HuH-7.5 (cell line): ENCODE results near the gene CHPF.
A peak's percentile ranks its signal among the peaks of the same experiment; 100 is the strongest.

ENCODE experiments used
- DNase-seq: peaks from one replicate; pipeline ENCODE4 v3.0.0; 2011; ENCODE audit warnings: low spot score

CHPF gene, protein sequence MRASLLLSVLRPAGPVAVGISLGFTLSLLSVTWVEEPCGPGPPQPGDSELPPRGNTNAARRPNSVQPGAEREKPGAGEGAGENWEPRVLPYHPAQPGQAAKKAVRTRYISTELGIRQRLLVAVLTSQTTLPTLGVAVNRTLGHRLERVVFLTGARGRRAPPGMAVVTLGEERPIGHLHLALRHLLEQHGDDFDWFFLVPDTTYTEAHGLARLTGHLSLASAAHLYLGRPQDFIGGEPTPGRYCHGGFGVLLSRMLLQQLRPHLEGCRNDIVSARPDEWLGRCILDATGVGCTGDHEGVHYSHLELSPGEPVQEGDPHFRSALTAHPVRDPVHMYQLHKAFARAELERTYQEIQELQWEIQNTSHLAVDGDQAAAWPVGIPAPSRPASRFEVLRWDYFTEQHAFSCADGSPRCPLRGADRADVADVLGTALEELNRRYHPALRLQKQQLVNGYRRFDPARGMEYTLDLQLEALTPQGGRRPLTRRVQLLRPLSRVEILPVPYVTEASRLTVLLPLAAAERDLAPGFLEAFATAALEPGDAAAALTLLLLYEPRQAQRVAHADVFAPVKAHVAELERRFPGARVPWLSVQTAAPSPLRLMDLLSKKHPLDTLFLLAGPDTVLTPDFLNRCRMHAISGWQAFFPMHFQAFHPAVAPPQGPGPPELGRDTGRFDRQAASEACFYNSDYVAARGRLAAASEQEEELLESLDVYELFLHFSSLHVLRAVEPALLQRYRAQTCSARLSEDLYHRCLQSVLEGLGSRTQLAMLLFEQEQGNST

DNA sequence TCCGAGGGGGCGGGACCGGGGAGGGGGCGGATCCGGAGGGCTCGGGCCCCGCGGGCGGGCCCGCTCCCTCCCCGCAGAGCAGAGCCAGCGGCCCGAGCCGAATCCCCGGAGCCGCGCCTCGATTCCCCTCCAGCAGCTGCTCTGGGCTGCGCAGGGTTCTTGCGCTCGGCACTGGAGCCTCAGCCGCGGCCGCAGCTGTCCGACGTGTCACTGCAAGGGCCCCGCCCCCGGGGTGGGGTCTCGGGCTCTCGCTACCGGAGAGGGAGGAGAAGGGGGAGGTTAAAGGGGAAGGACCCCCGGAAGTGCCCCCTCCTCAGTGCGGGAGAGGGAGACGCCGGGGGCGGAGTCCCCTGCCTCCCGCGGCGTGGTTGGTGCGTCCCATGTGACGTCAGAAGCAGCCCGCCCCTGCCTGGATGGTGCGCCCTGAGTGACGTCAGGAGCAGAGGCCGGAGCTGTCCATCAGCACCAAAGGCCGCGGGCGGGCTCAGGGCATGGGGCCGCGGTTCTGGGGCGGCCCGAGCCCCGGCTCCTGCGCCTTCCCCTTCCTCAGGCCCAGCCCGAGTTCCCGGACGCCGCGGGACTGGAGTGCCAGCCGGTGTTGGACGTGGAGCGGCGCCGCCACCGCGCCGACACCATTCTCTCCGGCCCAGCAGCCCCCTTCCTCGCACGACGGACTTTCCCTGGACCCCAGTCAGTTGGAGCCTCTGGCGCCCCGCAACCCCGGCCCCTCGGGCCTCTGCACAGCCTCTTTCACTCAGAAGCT lies at the start of gene CHPF, which contains the start of gene TMEM198:
Gene CHPF, minus strand, starts transcription at position 214 of the 763 bp plus-strand sequence. CDS start 271 bp downstream, outside the sequence.
Gene TMEM198, plus strand, starts transcription at position 433 of the 763 bp plus-strand sequence. CDS start 700 bp downstream, outside the sequence.
- DNase-seq, result peak; percentile 99

DNA sequence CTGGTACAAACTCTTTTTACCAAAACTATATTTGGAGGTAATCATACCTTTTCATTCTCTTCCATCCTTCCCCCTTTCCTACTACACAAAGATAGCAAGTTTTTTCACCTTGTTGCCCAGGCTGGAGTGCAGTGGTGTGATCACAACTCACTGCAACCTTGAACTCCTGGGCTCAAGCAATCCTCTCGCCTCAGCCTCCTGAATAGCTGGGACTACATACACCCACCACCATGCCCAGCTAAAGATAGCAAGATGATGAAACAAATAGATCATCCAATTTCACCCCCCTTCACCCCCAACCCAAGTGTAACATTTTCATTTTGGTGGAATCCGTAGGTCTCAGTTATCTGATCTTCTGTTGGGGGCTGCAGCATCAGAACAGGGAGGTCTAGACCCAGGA lies 49.5 kb upstream of the CHPF start:
- no peak for DNase-seq

DNA sequence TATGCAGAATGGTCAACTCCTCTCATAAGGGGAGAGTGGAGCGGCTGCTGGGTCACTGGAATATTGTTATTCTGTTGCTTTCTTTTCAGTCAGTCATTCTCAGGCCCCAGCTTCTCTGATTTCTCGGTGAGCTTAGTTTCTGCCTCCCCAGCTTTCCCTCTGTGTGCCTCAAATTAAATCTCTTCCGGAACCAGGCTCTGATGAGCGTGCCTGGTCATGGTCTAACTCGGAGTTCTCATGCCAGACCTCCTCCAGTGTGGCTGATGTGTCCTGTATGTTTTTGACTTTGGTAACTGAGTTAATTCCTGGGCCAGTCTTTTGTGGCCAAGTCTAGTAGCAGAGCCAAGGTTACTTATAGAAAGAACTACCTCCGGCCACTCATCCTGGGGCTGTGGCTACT lies 49.1 kb upstream of the CHPF start:
- DNase-seq, result no peak

DNA sequence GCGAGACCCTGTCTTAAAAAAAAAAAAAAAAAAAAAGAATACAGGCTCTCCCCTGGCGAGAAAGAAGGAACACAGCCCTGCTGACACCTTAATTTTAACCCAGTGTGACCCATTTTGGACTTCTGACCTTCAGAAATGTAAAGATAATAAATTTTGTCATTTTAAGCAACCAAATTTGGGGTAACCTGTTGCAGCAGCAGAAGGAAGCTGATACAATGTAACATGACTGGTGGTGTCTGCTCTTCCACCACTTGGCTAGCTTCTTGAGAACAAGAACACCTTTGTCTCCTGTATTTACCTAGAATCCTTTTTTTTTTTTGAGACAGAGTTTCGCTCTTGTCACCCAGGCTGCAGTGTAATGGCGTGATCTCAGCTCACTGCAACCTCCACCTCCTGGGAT lies 47.5 kb upstream of the CHPF start:
- DNase-seq, result no peak

DNA sequence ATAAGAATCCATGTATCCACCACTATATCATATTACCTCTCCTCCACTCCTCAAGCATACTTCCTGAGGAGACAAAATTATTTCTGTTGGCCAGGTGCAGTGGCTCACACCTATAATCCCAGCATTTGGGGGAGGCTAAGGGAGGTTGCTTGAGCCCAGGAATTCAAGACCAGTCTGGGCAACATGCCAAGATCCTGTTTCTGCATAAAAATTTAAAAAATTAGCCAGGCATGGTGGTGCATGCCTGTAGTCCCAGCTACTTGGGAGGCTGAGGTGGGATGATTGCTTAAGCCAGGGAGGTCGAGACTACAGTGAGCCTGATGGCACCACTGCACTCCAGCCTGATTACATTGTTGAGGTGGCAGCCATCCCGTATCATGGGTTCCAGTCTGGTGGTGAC lies 37.7 kb upstream of the CHPF start:
- no peak for DNase-seq

DNA sequence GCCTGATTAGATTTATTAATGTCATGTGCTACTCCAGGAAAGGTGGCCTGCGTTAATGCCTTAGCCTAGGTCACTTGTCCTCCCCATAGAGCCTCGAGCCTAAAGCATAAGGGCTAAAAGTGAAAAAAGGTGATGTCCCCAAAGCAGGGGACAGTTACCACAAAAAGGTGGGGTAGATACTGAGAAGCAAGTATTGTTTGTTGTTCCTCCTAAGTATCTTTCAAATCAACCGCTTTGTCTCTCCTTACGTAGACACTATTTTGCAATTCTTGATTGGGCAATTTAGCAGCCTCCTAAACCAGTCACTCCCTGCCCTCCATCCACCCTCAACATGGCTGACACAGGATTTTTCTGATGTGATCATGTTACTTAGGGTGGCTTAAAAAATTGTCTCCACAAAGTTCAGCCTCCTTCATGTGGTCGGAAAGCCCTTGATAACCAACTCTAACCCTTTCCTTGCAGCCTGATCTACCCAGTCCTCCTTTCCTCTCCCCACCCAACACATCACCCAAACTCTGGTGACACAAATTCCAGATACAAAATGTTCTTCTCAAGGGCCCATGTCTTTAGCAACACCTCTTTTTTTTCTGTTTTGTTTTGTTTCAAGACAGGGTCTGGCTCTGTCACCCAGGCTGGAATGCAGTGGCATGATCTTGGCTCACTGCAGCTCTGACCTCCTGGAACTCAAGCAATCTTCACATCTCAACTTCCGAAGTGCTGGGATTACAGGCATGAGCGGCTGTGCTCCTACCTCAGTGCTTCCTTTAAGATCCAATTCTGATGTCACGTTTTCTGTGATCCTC lies 35.4 kb upstream of the CHPF start:
- no peak for DNase-seq

DNA sequence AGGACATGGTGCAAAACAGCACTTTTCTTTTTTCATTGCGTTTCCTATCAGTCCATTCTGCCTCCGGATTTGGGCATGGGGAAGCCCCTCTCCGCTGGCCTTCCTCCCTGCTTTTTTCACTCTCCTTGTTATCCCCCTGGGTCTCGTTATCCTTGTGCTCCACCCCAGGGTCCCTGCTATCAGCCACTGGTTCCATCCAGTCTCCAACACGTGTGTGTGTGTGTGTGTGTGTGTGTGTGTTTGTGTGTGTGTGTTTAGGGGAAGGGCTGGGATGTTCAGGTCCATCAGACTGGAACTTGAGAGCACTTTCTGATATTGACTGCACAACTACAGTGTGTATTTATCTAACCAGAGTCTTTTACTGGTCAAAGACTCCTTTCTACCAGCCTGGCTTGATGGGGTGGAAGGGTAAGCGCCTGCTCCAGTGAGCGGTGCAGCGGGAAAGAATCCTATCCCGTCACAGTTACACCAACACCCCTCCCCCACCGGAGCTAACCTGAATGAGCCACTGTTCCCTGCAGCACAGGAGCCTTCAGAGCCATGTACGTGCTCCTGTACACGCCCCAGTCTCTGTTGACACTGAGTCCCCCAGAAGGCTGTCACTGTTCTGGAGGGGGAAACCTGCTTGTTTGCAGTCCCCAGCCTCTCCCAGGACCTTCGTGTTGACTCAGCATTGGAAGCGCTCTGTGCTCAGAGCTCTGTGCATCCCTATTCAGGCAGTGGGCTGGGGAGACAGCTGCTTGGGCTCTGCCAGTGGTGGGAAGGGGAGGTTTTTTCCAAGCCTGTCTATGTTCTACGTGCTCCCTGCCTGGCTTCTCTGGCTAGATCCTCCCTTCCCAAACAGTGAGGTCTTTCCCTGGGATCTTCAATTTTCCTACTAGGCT lies 33.1 kb upstream of the CHPF start:
- DNase-seq, result peak; percentile 76

DNA sequence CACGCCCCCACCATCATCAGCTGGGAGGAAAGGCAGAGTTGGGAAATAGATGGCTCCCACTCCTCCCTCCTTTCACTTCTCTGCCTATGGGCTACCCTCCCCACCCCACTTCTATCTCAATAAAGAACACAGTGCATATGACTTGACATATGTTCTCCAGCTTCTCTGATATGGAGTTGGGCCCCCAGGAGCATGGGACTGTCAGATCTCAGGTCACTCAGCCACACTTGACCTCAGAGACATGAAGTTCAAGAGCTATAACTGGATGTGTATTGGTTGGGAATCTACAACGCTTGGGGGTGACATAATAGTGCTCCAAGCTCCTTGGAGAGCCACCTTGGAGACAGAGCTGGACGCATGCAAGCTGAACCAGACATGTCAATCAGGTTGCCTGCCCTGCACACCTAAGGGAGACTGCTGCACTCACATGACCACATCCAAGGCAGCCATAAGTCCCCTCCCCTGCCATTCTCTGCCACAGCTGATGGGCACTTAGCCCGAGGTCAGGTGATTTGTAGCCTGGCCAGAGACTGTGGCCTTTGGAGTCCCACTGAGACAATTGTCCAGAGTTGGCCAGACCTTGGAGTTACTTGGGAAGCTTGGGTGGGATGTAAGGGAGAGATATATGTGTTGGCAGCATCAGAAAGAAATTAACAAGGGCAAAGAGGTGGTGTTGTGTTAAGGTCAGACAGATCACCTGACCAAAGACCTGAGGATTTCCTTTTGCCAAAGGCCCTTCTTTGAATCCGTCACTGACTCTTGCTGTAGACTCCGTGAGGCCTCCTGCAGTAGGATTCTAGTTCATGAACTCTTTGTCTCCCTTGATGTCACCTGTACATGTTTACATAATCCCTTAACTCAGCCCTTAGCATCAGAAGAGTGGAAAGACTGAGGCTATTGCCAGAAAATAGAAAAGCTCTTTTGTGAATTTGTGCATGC lies 32.2 kb upstream of the CHPF start:
- DNase-seq, result no peak

DNA sequence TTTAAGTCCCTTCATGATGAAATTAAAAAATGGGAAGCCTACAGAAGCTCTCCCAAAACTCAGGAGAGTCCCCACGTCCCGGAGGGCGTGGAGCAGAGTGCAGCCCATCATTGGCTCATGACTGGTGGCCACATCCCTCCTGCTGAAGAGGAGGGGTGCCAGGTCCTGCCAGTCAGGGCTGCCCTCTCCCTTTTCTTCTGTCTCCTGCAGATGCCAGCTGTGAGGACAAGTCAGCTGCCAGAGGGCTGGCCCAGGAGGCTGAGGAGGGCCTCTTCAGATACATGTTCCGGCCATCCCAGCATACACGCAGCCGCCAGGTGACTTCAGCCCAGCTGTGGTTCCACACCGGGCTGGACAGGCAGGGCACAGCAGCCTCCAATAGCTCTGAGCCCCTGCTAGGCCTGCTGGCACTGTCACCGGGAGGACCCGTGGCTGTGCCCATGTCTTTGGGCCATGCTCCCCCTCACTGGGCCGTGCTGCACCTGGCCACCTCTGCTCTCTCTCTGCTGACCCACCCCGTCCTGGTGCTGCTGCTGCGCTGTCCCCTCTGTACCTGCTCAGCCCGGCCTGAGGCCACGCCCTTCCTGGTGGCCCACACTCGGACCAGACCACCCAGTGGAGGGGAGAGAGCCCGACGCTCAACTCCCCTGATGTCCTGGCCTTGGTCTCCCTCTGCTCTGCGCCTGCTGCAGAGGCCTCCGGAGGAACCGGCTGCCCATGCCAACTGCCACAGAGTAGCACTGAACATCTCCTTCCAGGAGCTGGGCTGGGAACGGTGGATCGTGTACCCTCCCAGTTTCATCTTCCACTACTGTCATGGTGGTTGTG lies 31.1 kb upstream of the CHPF start:
- no peak for DNase-seq

DNA sequence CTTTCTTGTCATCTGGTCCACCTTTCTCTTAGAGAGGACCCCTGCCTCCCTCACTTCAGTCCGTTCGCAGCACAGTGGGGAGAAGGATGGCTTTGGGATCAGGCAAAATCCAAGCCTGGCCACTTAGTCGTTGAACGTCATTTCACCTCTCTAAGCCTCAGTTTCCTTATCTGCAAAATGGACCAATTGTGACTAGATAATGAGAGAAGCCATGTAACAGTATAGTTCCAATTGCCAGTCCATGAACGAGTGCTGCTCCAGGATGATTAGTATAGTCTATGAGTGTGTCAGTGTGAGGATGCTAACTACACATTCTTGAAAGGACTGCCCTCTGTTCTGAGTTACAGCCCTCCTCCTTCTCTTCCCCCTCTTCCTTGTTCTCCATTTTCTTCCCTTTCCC lies 29.6 kb upstream of the CHPF start:
- DNase-seq, result no peak

DNA sequence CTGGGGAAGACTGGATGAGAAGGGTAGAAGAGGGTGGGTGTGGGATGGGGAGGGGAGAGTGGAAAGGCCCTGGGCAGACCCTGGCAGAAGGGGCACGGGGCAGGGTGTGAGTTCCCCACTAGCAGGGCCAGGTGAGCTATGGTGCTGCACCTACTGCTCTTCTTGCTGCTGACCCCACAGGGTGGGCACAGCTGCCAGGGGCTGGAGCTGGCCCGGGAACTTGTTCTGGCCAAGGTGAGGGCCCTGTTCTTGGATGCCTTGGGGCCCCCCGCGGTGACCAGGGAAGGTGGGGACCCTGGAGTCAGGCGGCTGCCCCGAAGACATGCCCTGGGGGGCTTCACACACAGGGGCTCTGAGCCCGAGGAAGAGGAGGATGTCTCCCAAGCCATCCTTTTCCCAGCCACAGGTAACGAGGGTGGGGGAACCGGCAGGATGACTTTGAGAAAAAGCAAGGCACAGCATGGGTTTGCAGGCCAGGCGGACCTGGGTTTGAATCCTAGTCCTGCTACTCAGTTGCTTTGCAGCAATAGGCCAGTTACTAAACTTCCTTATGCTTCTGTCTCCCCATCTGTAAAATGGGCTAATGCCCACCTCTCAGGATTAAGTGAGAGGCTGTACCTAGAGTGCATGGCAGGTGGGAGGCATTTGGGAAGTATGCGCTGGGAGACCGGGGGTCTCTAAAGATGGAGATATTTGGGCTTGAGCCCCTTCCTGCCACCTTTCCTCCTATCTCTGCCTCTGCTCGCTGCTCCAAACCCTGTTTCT lies 28.8 kb upstream of the CHPF start, which contains the start of gene INHA:
Gene INHA, plus strand, starts transcription at position 74 of the 765 bp plus-strand sequence. Its CDS starts 65 bp downstream, at position 139.
- DNase-seq, result no peak

DNA sequence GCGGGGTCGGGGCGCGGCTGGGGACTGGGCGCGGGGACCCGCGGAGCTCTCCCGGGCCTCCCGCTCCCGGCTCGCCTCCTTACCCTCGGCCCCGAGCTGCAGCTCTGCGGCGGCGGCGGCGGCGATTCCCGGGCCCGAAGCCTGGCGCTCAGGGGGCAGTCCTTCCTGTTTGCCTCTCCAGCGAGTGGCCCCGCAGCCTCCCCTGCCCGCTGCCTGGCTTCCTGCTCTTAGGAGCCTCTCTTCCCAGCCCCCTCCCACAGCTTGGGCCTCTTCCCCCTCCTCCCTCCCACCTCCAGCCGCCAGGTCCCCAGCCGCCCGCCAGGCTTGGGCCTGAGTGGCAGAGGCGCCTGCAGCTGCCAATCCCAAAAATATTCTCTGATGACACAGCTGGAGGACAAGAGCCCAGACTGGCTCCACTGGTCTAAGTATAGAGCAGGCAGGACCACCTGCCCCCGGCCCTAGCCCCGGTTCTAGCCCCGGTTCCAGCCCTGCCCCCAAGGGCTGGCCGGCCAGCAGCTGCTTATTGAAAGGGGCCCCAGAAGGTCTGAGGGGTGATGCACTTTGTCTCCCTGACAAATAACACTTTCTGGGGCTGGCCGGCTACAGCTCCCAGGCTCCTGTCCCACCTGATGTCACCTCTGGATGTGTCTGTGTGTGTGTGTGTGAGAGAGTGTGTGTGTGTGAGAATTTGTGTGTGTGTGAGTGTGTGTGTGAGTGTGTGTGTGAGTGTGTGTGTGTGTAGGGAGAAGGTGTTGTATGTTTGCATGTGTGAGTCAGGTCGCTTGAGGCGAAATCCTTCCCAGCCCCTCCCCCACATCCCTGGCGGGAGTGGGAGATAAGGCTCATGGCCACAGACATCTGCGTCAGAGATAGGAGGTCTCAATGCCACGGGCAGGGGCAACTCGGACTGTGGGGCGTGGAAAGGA lies 28.0 kb upstream of the CHPF start, which contains the start of gene OBSL1:
Gene OBSL1, minus strand, starts transcription at position 229 of the 926 bp plus-strand sequence. CDS start 307 bp downstream, outside the sequence.
- DNase-seq, result peak; percentile 89

DNA sequence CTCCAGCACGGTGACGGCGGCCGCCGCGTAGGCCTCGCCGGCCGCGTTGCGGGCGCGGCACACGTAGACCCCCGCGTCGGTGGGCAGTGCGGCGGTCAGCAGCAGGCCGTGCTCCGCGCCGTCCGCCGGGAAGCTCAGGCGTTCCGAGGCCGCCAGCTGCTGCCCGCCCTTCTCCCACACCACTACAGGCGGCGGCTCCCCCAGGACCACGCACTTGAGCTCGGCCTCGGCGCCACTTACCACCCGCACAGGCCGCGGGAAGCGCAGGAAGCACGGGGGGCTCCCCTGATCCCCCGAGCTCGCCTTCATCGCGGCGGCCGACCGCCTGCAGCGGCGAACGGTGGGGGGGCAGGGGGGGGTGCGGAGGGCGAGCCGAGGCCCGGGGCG lies 27.3 kb upstream of the CHPF start:
- no peak for DNase-seq

DNA sequence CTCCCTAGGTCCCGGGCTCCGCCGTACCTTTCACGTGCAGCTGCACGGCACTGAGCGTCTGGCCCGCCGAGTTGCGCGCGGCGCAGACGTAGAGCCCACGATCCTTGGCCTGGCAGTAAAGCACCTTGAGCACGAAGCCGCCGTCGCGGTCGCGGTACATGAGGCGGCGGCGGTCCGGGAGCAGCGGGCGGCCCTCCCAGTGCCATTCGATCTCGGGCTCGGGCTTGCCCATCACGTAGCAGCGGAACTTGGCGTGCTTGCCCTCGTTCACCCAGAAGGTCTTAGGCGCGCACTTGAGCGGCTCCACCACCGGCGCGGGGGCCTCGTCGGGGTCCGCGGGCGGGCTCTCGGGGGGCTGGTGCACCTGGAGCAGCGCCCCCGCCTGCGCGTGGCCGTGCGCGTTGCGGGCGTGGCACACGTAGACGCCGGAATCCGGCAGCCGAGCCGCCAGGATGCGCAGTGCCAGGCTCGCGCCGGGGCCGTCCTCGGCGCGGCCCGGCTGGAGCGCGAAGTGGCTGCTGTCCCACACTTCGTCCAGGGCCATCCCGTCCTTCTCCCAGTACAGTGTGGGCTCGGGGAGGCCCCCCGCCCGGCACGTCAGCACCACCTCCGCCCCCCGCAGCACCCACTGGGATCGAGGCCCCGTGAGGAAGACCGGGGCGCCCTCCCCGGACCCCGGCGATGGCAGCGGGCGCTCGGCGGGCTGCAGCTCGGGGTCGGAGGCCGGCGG lies 26.8 kb upstream of the CHPF start:
- peak; percentile 73 for DNase-seq

DNA sequence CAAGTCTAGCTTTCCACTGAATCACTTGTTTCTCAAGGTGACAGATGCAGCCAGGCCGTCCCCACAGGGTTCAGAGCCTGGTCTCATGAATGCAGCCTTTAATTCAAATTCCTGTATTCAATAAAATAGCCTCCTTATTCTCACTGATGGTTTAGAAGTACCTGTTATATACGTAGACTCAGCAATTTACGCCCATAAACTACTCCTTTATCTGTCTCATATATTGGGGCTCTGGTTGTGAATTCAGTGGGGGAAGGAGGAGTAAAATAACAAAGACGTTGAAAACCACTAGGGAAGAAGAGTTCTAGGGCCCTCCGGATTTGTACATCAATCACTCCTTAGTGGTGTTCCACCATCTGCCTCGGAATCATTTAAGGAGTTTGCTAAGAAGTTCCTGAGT lies 26.0 kb upstream of the CHPF start:
- DNase-seq, result no peak

DNA sequence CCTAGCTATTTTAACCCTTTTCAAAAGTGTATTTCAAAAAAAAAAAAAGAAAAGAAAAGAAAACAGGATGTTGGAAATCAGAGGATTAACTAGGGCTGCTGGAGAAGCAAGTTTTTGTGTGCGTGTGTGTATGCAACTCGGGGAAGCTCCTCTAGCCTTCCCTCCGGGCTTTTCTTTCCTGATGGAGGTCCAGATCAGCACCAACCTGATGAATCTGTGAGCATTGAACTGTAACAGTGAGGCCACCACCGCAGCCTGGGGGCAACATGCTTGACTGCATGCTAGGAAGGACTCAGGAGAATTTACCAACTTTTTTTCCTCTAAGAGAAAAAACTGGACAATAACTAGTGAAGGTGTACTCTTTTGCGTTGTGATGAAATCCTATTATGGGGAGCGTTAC lies 25.4 kb upstream of the CHPF start:
- peak; percentile 13 for DNase-seq
